Measurements from ENCODE around the gene HSCB.

- TF ChIP-seq ATF1 (CRISPR knock-in tag; IDR thresholded peaks at IDR 0.05) (no peak), USF2 (CRISPR knock-in tag; IDR thresholded peaks at IDR 0.05) (no peak), CTCF (IDR thresholded peaks at IDR 0.05) (no peak), CREM (CRISPR knock-in tag; IDR thresholded peaks at IDR 0.05) (no peak), MXD4 (CRISPR knock-in tag; IDR thresholded peaks at IDR 0.05; ENCODE audit: borderline replicate concordance) (no peak), SP1 (CRISPR knock-in tag; conservative IDR thresholded peaks at IDR 0.05) (no peak)
- TF ChIP-seq, protein P1, sequence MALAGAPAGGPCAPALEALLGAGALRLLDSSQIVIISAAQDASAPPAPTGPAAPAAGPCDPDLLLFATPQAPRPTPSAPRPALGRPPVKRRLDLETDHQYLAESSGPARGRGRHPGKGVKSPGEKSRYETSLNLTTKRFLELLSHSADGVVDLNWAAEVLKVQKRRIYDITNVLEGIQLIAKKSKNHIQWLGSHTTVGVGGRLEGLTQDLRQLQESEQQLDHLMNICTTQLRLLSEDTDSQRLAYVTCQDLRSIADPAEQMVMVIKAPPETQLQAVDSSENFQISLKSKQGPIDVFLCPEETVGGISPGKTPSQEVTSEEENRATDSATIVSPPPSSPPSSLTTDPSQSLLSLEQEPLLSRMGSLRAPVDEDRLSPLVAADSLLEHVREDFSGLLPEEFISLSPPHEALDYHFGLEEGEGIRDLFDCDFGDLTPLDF (CRISPR knock-in tag; IDR thresholded peaks at IDR 0.05) = no peak
- TF ChIP-seq, protein P2, sequence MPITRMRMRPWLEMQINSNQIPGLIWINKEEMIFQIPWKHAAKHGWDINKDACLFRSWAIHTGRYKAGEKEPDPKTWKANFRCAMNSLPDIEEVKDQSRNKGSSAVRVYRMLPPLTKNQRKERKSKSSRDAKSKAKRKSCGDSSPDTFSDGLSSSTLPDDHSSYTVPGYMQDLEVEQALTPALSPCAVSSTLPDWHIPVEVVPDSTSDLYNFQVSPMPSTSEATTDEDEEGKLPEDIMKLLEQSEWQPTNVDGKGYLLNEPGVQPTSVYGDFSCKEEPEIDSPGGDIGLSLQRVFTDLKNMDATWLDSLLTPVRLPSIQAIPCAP (CRISPR knock-in tag; IDR thresholded peaks at IDR 0.05) = no peak
These were observed 13.1 kb upstream of the HSCB start for GRCh38 chr22:28728621-28729313.
